ENCODE measurements around the gene STEAP1B.
"Not testable (repeated sequence)": the region's sequence is repeated elsewhere in the genome, so short reads cannot be mapped to it uniquely, and the experiment has no call there.

The STEAP1B gene

GRCh38 chr7:22499888-22500689 lies at the start of gene STEAP1B:
STEAP1B (minus strand) TSS chr7:22500188; CDS start chr7:22494855, 5,333 bp downstream.
- not testable (repeated sequence) for DNase-seq

- DNase-seq: no peak
These were observed 49.1 kb upstream of the STEAP1B start for GRCh38 chr7:22549051-22549450.

GRCh38 chr7:22548313-22548712 lies 48.3 kb upstream of the STEAP1B start:
- no peak for DNase-seq

GRCh38 chr7:22546769-22547168 lies 46.8 kb upstream of the STEAP1B start:
- no peak for DNase-seq

GRCh38 chr7:22545529-22545928 lies 45.5 kb upstream of the STEAP1B start:
- DNase-seq: no peak

GRCh38 chr7:22544245-22544644 lies 44.3 kb upstream of the STEAP1B start:
- no peak for DNase-seq

GRCh38 chr7:22543169-22543568 lies 43.2 kb upstream of the STEAP1B start:
- DNase-seq: no peak

GRCh38 chr7:22542669-22543068 lies 42.7 kb upstream of the STEAP1B start:
- no peak for DNase-seq

GRCh38 chr7:22542254-22542653 lies 42.3 kb upstream of the STEAP1B start:
- no peak for DNase-seq

- no peak for DNase-seq
These were observed 41.8 kb upstream of the STEAP1B start for GRCh38 chr7:22541789-22542188.

- not testable (repeated sequence) for DNase-seq
These were observed 28.5 kb upstream of the STEAP1B start for GRCh38 chr7:22528537-22528936.

- not testable (repeated sequence) for DNase-seq
These were observed 24.5 kb upstream of the STEAP1B start for GRCh38 chr7:22524353-22524947.

GRCh38 chr7:22523478-22524352 lies 23.7 kb upstream of the STEAP1B start:
- DNase-seq: not testable (repeated sequence)

GRCh38 chr7:22519560-22519959 lies 19.6 kb upstream of the STEAP1B start:
- not testable (repeated sequence) for DNase-seq

GRCh38 chr7:22516950-22517349 lies 17.0 kb upstream of the STEAP1B start:
- DNase-seq: not testable (repeated sequence)

GRCh38 chr7:22514963-22515362 lies 15.0 kb upstream of the STEAP1B start:
- peak; percentile 12 for DNase-seq

GRCh38 chr7:22507320-22507719 lies 7.3 kb upstream of the STEAP1B start:
- DNase-seq: not testable (repeated sequence)

- DNase-seq: not testable (repeated sequence)
These were observed 6.5 kb upstream of the STEAP1B start for GRCh38 chr7:22506316-22507020.

GRCh38 chr7:22504519-22504918 lies 4.5 kb upstream of the STEAP1B start:
- DNase-seq: not testable (repeated sequence)

GRCh38 chr7:22502104-22502503 lies 2.1 kb upstream of the STEAP1B start:
- DNase-seq: not testable (repeated sequence)

GRCh38 chr7:22501336-22501735 lies 1.3 kb upstream of the STEAP1B start:
- peak; percentile 57 for DNase-seq

- no peak for DNase-seq
These were observed 944 bp downstream of the STEAP1B start for GRCh38 chr7:22499044-22499443.

GRCh38 chr7:22496912-22497311 lies 3.1 kb downstream of the STEAP1B start:
- DNase-seq: not testable (repeated sequence)

Measured in NCI-H2029 treated with DMSO at 0.1 percent for 48 hours (cell line).